Measurements from ENCODE around the gene OBP2A. TPM values are rescaled to one million over a fixed set of nuclear protein-coding genes. Genes with fewer than 3 reads are reported as not detected.

OBP2A gene
- total RNA-seq, 2 donors from 2014 or later: 19.7 TPM; not detected in 1

- H3K27ac ChIP-seq: no peak overlapping the region
- intact Hi-C loops (cut with DNase I): no loop called here
- no peak for DNase-seq (ENCODE audit: low spot score)
- WGBS: 72% methylated on average over 16 of the region's 16 CpGs
- H3K27me3 ChIP-seq (replicated peaks; ENCODE audit: insufficient read depth): no peaks in the 10 kb centered on the region
- no peaks in the 10 kb centered on the region for H3K4me1 ChIP-seq (replicated peaks)
- no peak for TF ChIP-seq POLR2AphosphoS5 (IDR thresholded peaks at IDR 0.05)
- TF ChIP-seq CTCF (IDR thresholded peaks at IDR 0.05): no peak
- no peak overlapping the region for H3K4me3 ChIP-seq
- H3K36me3 ChIP-seq: no peaks in the 10 kb centered on the region
- H3K9me3 ChIP-seq: no peaks in the 10 kb centered on the region
These were observed 23.6 kb upstream of the OBP2A start for GRCh38 chr9:135522137-135522877.

- TF ChIP-seq POLR2A (IDR thresholded peaks at IDR 0.05) (no peak), POLR2AphosphoS5 (IDR thresholded peaks at IDR 0.05) (no peak), CTCF (IDR thresholded peaks at IDR 0.05) (no peak)
- intact Hi-C loops (cut with DNase I): no loop called here
- WGBS: 75% methylated on average over 14 of the region's 17 CpGs
- Histone ChIP-seq H3K9me3 (no peaks in the 10 kb centered on the region), H3K4me3 (no peak overlapping the region), H3K36me3 (no peaks in the 10 kb centered on the region), H3K4me1 (replicated peaks) (no peaks in the 10 kb centered on the region), H3K27me3 (replicated peaks; ENCODE audit: insufficient read depth) (no peaks in the 10 kb centered on the region), H3K27ac (no peak overlapping the region)
- DNase-seq (ENCODE audit: low spot score): no peak
These were observed 23.0 kb upstream of the OBP2A start for GRCh38 chr9:135522931-135523330.

DNA sequence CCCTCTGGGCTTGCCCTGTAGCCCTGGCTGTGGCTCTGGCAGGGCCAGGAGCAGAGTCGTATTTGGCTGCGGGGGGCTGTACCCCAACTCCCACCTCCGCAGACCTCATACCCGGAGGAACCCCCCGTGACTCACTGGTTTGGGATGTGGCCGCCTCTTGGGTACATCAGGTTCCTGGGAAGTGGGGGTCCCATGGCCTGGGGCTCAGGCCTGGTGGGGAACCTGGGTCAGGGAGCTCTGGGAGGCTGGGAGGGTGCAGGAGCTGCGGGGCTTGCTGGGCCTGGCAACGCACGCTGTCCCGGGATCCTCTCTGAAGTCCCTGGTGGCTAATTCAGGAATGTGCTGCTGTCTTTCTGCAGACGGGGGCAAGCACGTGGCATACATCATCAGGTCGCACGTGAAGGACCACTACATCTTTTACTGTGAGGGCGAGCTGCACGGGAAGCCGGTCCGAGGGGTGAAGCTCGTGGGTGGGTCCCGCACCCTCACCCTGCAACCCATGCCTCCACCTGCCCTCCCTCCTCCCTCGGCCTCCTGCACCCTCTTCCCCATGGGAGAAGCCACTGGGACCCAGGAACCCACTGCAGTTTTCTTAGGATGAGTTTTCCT is 22.3 kb upstream of the OBP2A start:
- no peaks in the 10 kb centered on the region for H3K36me3 ChIP-seq
- no peaks in the 10 kb centered on the region for H3K27me3 ChIP-seq (replicated peaks; ENCODE audit: insufficient read depth)
- no peak for DNase-seq (ENCODE audit: low spot score)
- H3K9me3 ChIP-seq: no peaks in the 10 kb centered on the region
- H3K4me1 ChIP-seq (replicated peaks): no peaks in the 10 kb centered on the region
- no peak for TF ChIP-seq CTCF (IDR thresholded peaks at IDR 0.05)
- no peak for TF ChIP-seq POLR2AphosphoS5 (IDR thresholded peaks at IDR 0.05)
- no peak for TF ChIP-seq POLR2A (IDR thresholded peaks at IDR 0.05)
- H3K4me3 ChIP-seq: no peak overlapping the region
- intact Hi-C loops (cut with DNase I): no loop called here
- H3K27ac ChIP-seq: no peak overlapping the region
- WGBS: 72% methylated on average over 21 of the region's 21 CpGs

- Histone ChIP-seq H3K9me3 (no peaks in the 10 kb centered on the region), H3K27me3 (replicated peaks; ENCODE audit: insufficient read depth) (no peaks in the 10 kb centered on the region), H3K27ac (no peak overlapping the region), H3K4me1 (replicated peaks) (no peaks in the 10 kb centered on the region), H3K4me3 (no peak overlapping the region), H3K36me3 (no peaks in the 10 kb centered on the region)
- 74% methylated on average over 27 of the region's 27 CpGs for WGBS
- intact Hi-C loops (cut with DNase I): no loop called here
- DNase-seq (ENCODE audit: low spot score): no peak
- no peak for TF ChIP-seq POLR2AphosphoS5 (IDR thresholded peaks at IDR 0.05)
- TF ChIP-seq POLR2A (IDR thresholded peaks at IDR 0.05): no peak
- TF ChIP-seq CTCF (IDR thresholded peaks at IDR 0.05): no peak
These were observed 21.6 kb upstream of the OBP2A start for GRCh38 chr9:135524130-135524861.
